ENCODE measurements around the gene GOLM1. TPM values are rescaled to one million over a fixed set of nuclear protein-coding genes. Genes with fewer than 3 reads are reported as not detected.
A peak's percentile ranks its signal among the peaks of the same experiment; 100 is the strongest.
"Not testable (repeated sequence)": the region's sequence is repeated elsewhere in the genome, so short reads cannot be mapped to it uniquely, and the experiment has no call there.

Gene GOLM1, protein sequence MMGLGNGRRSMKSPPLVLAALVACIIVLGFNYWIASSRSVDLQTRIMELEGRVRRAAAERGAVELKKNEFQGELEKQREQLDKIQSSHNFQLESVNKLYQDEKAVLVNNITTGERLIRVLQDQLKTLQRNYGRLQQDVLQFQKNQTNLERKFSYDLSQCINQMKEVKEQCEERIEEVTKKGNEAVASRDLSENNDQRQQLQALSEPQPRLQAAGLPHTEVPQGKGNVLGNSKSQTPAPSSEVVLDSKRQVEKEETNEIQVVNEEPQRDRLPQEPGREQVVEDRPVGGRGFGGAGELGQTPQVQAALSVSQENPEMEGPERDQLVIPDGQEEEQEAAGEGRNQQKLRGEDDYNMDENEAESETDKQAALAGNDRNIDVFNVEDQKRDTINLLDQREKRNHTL
- 10 to 100 TPM in 11 of 12 donors, not detected in 1; 50.7 to 95.8 (median 67.8) TPM for polyA plus RNA-seq (ENCODE audit: insufficient read length in 12 of 12)
- long read RNA-seq, donor 1, transcript GOLM1-202 (10 exons, 3,022 nt) = minor isoform, 15 of 177 reads
- long read RNA-seq, donor 1, transcript GOLM1-203 (10 exons, 3,046 nt) = major isoform, 54 of 177 reads
- long read RNA-seq, donor 1, partial matches to known transcripts = 97 of 177 reads
- long read RNA-seq, donor 1, other reads (novel, unspliced or antisense) = 10 of 177 reads
- long read RNA-seq, donor 2, transcript GOLM1-203 (10 exons, 3,046 nt) = major isoform, 17 of 20 reads
- long read RNA-seq, donor 2, partial matches to known transcripts = 0 of 20 reads
- long read RNA-seq, donor 2, other reads (novel, unspliced or antisense) = 0 of 20 reads
- long read RNA-seq, donor 3, partial matches to known transcripts = 0 of 5 reads
- long read RNA-seq, donor 3, other reads (novel, unspliced or antisense) = 0 of 5 reads
- long read RNA-seq, donor 4, partial matches to known transcripts = 0 of 2 reads
- long read RNA-seq, donor 4, other reads (novel, unspliced or antisense) = 0 of 2 reads
- long read RNA-seq, donor 5 = 0 reads
- long read RNA-seq, donor 6, transcript GOLM1-203 (10 exons, 3,046 nt) = major isoform, 8 of 10 reads
- long read RNA-seq, donor 6, partial matches to known transcripts = 0 of 10 reads
- long read RNA-seq, donor 6, other reads (novel, unspliced or antisense) = 0 of 10 reads
- long read RNA-seq, donor 7, partial matches to known transcripts = 0 of 3 reads
- long read RNA-seq, donor 7, other reads (novel, unspliced or antisense) = 0 of 3 reads
- long read RNA-seq, donor 8, transcript GOLM1-203 (10 exons, 3,046 nt) = major isoform, 15 of 18 reads
- long read RNA-seq, donor 8, partial matches to known transcripts = 0 of 18 reads
- long read RNA-seq, donor 8, other reads (novel, unspliced or antisense) = 0 of 18 reads
- long read RNA-seq, donor 9, transcript GOLM1-203 (10 exons, 3,046 nt) = major isoform, 6 of 9 reads
- long read RNA-seq, donor 9, partial matches to known transcripts = 0 of 9 reads
- long read RNA-seq, donor 9, other reads (novel, unspliced or antisense) = 0 of 9 reads
- long read RNA-seq, donor 10, transcript GOLM1-203 (10 exons, 3,046 nt) = major isoform, 13 of 16 reads
- long read RNA-seq, donor 10, partial matches to known transcripts = 0 of 16 reads
- long read RNA-seq, donor 10, other reads (novel, unspliced or antisense) = 0 of 16 reads
- long read RNA-seq, donor 11, transcript GOLM1-203 (10 exons, 3,046 nt) = major isoform, 6 of 6 reads
- long read RNA-seq, donor 11, partial matches to known transcripts = 0 of 6 reads
- long read RNA-seq, donor 11, other reads (novel, unspliced or antisense) = 0 of 6 reads

DNA sequence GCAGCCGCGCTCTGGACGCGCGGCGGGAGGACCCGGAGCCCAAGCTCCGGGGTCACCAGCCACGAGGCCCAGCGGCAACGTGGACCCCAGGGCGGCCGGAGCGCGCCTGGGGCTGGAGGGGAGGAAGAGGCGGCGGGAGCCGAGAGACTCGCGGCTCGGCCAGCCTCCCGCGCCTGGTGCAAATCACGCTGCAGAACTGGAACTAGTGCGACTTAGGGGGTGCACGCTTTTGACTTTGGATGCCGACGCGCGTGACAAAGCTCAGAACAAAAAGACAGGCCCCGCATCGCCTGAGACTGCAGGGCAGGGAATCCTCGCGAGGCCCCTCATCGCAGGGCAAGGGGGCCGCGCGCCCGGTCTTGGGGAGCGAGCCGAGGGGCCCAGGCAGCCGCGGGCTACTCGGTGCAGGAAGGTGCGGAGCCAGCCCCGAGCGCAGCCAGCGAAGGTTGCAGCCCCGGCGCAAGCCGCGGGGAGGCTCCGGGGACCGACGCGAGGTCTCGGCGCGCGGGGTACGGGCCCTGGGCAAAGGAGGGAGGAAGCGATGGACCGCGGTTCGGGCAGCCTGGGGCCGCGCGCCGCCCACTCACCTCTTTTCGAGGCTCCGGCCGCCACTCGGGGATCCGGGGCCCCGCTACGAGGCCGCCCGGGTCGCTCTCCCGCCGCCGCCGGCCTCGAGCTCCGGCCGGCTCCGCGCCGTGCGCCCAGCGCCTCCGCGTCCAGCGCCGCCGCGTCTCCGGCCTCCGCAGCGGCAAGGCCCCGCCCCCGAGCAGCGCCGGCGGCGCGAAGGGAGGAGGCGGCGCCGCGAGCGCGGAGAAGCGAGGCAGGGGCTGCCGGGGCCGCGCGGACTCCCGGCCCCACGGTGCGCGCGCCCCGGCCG is at the start of gene GOLM1:
Gene GOLM1 (minus strand): TSS at position 735 of the 877 bp plus-strand sequence. CDS start 20,238 bp downstream, outside the sequence.
- peak; percentile 56 for DNase-seq

GRCh38 chr9:86146671-86147070 is 47.3 kb upstream of the GOLM1 start:
- not testable (repeated sequence) for DNase-seq

DNA sequence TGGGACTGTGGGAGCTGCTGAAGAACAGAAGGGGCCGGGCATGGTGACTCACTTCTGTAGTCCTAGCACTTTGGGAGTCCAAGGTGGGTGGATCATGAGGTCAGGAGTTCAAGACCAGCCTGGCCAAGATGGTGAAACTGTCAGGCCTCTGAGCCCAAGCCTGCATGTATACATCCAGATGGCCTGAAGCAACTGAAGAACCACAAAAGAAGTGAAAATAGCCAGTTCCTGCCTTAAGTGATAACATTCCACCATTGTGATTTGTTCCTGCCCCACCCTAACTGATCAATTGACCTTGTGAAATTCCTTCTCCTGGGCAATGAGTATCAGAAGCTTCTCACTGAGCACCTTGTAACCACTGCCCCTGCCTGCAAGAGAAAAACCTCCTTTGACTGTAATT is 46.6 kb upstream of the GOLM1 start:
- DNase-seq = not testable (repeated sequence)

- no peak for DNase-seq
Measured at GRCh38 chr9:86142973-86143372, 43.6 kb upstream of the GOLM1 start.

GRCh38 chr9:86141843-86142242 is 42.5 kb upstream of the GOLM1 start:
- no peak for DNase-seq

DNA sequence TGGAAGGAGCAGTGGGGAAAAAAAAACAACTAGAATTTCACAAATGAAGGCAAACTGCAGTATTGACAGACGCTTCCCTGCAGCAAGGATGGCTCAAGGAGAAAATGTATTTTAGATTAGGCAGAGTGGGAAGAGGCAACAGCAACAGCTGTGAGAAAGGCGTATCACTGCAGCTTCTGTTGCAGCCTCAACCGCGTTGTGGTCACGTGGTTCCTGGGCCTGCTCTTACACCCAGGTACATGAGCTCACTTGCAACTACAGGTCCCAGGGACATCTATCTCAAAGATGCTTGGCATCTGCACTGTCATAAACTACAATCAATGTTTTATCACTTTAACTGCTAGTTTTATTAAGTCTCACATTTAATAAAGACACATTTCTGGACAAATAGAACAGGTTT is 36.0 kb upstream of the GOLM1 start:
- DNase-seq = no peak

- DNase-seq = no peak
Measured at GRCh38 chr9:86134361-86134760, 35.0 kb upstream of the GOLM1 start.

DNA sequence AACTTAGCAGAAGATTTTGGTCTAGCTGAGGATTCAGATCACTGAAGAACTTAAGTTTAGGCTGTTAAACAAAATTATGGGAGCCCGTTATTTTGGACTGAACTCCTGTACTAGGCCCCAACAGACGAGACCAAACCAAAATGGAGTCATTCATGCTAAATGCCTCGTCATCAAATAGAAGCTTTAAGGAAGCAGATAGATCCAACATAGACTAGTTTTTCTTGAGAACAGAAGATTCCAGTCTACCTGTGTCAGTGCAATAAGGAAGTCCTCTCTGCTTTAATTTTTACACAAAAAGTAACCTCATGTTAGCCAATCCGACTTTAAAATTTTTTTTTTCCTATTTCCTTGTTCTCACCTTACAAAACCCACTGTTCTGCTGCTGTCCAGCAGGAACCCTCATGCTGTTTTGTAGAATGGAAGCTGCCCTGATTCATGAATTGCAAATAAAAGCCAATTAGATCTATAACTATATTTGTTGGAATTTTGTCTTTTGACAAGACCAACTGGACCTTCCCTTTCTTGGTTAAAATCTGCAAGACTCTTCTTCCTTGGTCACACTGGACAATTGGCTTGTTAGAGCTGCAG is 29.0 kb upstream of the GOLM1 start:
- no peak for DNase-seq

GRCh38 chr9:86126998-86127972 is 27.9 kb upstream of the GOLM1 start:
- DNase-seq = peak; percentile 25

GRCh38 chr9:86122311-86122710 is 23.0 kb upstream of the GOLM1 start:
- no peak for DNase-seq

DNA sequence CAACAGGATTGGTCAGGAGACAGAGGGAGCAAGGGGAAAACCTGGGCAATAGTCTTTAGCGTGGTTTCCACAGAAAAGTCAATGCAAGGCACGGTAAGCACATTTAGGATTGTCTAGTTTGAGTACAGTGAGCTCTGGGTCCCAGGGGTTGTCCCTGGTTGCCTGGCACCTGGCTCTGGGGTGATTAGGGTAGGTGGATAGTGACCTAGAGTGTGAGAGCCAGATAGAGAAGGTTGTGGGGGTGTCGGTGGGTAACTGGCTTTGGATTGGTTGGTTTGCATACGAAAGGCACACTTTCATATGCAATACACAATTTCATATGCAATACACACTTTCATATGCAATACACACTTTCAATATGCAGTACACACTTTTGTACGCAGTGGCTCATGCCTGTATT is 20.1 kb upstream of the GOLM1 start:
- no peak for DNase-seq

DNA sequence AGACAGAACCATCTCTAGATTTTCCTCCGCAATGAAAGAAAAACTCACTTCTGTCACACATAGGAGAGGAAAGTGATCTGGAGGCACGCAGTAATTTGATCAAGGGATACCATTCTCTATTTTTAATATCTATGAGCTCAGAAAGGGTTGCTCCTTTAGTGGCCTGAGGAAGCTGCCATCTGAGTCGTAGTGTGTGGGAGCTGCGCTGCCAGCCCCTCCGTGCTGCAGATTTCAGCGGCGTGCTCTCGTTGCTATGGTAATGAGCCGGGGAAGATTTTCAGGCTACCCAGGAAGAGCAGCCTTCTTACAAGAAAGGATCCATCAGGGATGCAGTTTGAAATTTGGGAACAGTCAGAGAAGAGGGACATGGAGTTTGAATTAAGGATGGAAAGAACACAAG is 17.1 kb upstream of the GOLM1 start:
- DNase-seq = no peak

- DNase-seq = no peak
Measured at GRCh38 chr9:86115886-86116285, 16.5 kb upstream of the GOLM1 start.

DNA sequence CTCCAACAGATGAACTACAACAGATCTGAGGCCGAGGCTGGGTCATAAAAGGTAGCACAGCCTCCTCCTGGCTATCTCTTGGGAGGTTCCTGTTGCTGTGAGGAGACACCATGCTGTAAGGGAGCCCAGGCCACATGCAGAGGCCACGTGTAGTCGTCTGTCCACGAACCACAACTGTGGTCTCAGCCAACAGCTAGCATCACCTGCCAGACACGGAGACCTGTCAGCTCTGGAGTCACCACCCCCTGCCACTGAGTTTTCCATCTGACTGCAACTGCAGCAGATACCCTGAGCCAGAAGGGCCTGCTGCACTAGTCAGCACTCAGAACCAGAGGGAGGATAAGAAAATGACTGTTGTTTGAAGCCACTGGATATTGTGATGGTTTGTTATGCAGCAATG is 12.7 kb upstream of the GOLM1 start:
- no peak for DNase-seq

DNA sequence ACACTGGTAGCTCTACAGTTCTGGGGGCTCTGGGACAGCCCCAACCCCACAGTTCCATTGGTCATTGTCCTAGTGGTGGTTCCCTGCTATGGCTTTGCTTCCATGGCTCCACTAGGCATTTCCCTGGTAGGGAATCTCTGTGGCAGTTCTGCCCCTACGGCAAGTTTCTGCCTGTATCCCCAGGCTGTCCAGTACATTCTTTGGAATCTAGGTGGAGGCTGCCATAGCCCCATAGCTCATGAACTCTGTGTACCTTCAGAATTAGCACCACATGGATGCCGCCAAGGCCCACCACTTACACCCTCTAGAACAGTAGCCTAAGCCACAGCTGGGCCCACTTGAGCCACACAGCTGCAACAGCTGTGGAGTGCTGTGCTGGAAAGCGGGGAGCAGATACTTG is 3.3 kb upstream of the GOLM1 start:
- DNase-seq = no peak

DNA sequence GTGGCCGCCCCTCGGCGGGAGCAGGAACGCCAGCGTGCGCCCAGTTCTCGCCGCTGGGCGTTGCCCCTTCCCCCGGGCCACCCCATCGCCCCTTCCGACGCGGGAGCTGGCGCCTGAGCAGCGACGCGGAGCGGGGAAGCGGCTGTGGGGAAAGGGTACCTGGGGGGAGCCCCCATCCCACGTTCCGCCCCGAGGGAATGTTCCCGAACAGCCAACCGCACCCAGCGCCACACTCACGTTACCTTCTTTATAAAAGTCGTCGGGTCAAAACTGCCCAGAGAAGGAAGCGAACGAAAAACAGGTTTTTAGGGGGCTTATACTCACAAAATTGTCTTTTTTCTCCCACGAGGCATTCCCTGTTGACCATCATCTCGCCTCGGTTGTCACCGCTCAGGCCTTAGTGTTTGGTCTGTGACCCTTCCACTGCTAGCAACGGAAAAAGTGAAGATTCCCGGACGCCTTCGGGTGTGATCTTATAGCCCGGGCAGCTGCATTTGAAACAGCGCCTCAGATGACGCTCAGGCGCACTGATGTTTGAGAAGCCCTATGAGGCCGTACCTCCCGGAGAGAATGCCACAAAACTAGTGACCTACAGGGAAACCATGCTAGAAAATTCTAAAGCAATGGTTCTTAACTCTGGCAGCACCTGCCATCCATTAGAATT is 475 bp upstream of the GOLM1 start:
- peak; percentile 70 for DNase-seq

DNA sequence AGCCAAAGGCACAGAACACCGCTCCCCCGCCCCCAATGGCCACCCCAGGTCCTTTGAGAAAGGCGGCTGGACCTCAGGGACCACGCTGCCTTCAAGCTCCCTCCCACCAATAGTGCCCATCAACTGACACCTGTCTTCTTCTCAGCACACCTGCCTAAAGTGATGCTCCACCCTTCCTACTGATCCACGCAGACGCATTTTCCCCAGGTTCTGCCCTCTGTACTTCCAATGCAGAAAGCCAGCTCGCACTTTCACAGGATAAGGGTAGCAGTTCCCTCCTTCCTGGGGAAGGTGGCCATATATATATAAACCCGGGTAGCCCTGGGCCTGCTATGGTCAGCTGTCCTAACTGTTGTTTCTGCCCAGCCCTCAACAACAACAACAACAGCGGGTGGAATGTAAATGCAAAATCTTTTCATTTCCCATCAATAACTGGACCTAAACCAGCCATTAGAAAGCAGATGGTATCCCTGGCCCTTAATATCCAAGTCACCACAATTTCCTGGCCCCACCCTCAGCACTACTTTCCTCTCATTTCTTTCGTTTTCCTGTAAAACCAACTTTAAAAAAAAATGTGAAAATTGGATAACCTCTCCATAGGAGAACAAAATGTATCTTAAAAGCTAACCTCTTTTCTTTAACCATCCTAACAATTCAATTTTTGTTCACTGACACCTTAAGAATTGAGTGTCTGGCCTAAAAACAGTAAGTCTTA is 1.7 kb downstream of the GOLM1 start:
- no peak for DNase-seq

All from muscle of arm (tissue), 14 donors.